Osteoblast (primary cell): ENCODE data around the gene LAMP5. TPM values are rescaled to one million over a fixed set of nuclear protein-coding genes. Genes with fewer than 3 reads are reported as not detected.

ENCODE experiments used
- DNase-seq: peaks from one replicate; pipeline ENCODE4 v3.0.0; 2011; ENCODE audit warnings: low spot score, mixed read lengths; ENCODE audit not compliant: insufficient read length; ENCODE audit errors: missing footprints
- H2AFZ ChIP-seq: 2 replicates; pipeline ENCODE4 v1.6.0; 2011; ENCODE audit warnings: mild to moderate bottlenecking, low read length
- H3K27ac ChIP-seq: 2 replicates; pipeline ENCODE4 v1.5.1; 2011; ENCODE audit warnings: mild to moderate bottlenecking, low read depth, low read length, moderate library complexity
- H3K27me3 ChIP-seq: 2 replicates; pipeline ENCODE4 v1.6.0; 2012; ENCODE audit warnings: mild to moderate bottlenecking, control low read depth, inconsistent platforms, low read length, moderate library complexity; ENCODE audit not compliant: insufficient read depth
- H3K36me3 ChIP-seq: 2 replicates; pipeline ENCODE4 v1.5.1; 2011; ENCODE audit warnings: mild to moderate bottlenecking, low read length, control low read depth, moderate library complexity; ENCODE audit not compliant: insufficient read depth
- H3K4me1 ChIP-seq: 2 replicates; pipeline ENCODE4 v1.5.1; 2011; ENCODE audit warnings: mild to moderate bottlenecking, low read length, control low read depth, moderate library complexity; ENCODE audit not compliant: insufficient read depth
- H3K4me2 ChIP-seq: 2 replicates; pipeline ENCODE4 v1.6.0; 2011; ENCODE audit warnings: mild to moderate bottlenecking, low read length; ENCODE audit not compliant: insufficient read depth
- H3K4me3 ChIP-seq: fragments of 200-600 bp; sonication (generic); 3 replicates; pipeline ENCODE4 v1.5.1; 2012; ENCODE audit warnings: mild to moderate bottlenecking, low read length, inconsistent platforms; ENCODE audit not compliant: insufficient read depth
- H3K79me2 ChIP-seq: 2 replicates; pipeline ENCODE4 v1.6.0; 2012; ENCODE audit warnings: mild to moderate bottlenecking, low read length, control low read depth, inconsistent platforms; ENCODE audit not compliant: insufficient read depth
- H3K9me3 ChIP-seq: 2 replicates; pipeline ENCODE4 v1.5.1; 2011; ENCODE audit warnings: low read depth, low read length, control low read depth
- H4K20me1 ChIP-seq: 2 replicates; pipeline ENCODE4 v1.6.0; 2012; ENCODE audit warnings: mild to moderate bottlenecking, low read length, control low read depth; ENCODE audit not compliant: insufficient read depth
- total RNA-seq: library from RNA; depleted of rRNA; stranded (reverse); fragments of >200 nt; gene quantifications from 2 replicates; pipeline ENCODE4 v1.2.3, GENCODE V29; 2012
- TF ChIP-seq, protein P1 (sequence below): IDR thresholded peaks from 2 replicates; pipeline ENCODE4 v1.5.1; 2011; ENCODE audit warnings: mild to moderate bottlenecking, low read depth, low read length, moderate library complexity; ENCODE audit errors: extremely low read depth

Gene LAMP5
- total RNA-seq, 1 donor = under 0.01 TPM

DNA sequence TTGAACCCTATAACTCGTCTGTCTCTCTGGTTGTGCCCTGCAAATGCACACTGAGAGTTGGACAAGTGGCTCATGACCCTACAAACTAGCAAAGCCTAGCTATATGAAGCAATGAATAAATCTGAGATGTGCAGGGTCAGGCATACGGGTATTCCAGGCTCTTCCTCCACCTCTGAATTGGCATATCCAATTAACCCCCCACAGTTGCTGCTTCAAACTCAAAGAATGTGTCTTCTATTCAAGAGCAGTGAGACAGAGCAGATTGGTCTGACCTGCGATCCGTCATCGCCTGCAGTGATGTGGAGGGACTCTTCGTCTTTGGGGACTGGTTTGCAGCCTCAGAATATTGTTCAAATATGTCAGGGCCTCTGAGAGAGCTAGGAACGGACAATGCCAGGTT lies 59.8 kb downstream of the LAMP5 start:
- TF ChIP-seq, protein P1, sequence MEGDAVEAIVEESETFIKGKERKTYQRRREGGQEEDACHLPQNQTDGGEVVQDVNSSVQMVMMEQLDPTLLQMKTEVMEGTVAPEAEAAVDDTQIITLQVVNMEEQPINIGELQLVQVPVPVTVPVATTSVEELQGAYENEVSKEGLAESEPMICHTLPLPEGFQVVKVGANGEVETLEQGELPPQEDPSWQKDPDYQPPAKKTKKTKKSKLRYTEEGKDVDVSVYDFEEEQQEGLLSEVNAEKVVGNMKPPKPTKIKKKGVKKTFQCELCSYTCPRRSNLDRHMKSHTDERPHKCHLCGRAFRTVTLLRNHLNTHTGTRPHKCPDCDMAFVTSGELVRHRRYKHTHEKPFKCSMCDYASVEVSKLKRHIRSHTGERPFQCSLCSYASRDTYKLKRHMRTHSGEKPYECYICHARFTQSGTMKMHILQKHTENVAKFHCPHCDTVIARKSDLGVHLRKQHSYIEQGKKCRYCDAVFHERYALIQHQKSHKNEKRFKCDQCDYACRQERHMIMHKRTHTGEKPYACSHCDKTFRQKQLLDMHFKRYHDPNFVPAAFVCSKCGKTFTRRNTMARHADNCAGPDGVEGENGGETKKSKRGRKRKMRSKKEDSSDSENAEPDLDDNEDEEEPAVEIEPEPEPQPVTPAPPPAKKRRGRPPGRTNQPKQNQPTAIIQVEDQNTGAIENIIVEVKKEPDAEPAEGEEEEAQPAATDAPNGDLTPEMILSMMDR = no peak
- H3K4me1 ChIP-seq = no peaks in the 10 kb centered on the region

DNA sequence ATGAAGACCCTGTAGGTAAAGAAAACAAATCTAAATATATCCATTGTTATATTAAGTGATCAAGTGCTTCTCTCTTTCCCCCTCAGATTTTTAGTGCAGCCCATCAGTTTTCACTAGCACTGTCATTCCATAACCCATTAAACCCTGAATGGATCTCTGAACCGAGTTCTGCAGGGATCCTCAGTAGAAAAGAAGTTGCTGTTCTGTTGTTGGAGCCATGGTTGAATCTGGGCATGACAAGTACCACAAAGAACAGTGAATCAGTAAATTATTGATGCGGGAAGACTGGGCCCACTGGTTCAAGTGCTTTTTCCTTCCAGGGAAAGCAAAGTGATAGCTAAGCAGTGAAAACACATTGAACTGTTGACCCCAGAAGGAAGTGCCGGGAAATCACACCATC lies 60.4 kb downstream of the LAMP5 start:
- Histone ChIP-seq H3K4me1 (no peaks in the 10 kb centered on the region), H3K4me3 (no peak overlapping the region)

More for the DNA sequence above, 59.8 kb downstream of the LAMP5 start:
- Histone ChIP-seq H3K4me3 (no peak overlapping the region), H2AFZ (no peak overlapping the region), H3K4me2 (no peak overlapping the region), H3K36me3 (no peaks in the 10 kb centered on the region), H3K27me3 (peaks cover 29% of the 10 kb centered on the region), H3K9me3 (no peaks in the 10 kb centered on the region), H3K27ac (no peak overlapping the region), H3K79me2 (no peaks in the 10 kb centered on the region), H4K20me1 (no peaks in the 10 kb centered on the region)
- peak; percentile 30 for DNase-seq

DNA sequence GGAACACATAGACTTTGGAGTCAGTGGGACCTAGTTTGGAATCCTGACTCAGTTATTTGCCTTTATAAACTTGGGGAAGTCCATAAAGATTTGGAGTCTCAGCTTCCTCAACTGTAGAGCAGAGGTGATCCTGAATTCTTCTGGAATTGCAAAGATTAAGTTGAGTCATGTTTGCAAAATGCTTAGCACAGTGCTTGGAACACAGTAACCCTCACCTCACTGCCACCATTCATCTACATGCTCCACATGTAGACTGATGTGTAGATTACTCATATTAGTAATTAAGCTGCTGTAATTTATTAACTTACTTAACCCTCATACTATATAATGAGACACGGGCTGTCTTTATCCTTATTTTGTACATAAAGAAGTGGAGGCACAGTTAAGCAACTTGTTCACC lies 61.4 kb downstream of the LAMP5 start:
- TF ChIP-seq, protein P1 = no peak
- Histone ChIP-seq H2AFZ (no peak overlapping the region), H3K4me3 (no peak overlapping the region), H3K4me2 (no peak overlapping the region), H3K36me3 (no peaks in the 10 kb centered on the region), H3K27ac (no peak overlapping the region), H3K4me1 (no peaks in the 10 kb centered on the region), H3K9me3 (no peaks in the 10 kb centered on the region), H3K79me2 (no peaks in the 10 kb centered on the region), H3K27me3 (peaks cover 26% of the 10 kb centered on the region), H4K20me1 (no peaks in the 10 kb centered on the region)
- no peak for DNase-seq

More for the DNA sequence above, 60.4 kb downstream of the LAMP5 start:
- Histone ChIP-seq H3K79me2 (no peaks in the 10 kb centered on the region), H3K4me2 (no peak overlapping the region), H4K20me1 (no peaks in the 10 kb centered on the region), H2AFZ (no peak overlapping the region), H3K9me3 (no peaks in the 10 kb centered on the region), H3K36me3 (no peaks in the 10 kb centered on the region), H3K27me3 (peaks cover 29% of the 10 kb centered on the region), H3K27ac (no peak overlapping the region)
- TF ChIP-seq, protein P1 = no peak
- no peak for DNase-seq

DNA sequence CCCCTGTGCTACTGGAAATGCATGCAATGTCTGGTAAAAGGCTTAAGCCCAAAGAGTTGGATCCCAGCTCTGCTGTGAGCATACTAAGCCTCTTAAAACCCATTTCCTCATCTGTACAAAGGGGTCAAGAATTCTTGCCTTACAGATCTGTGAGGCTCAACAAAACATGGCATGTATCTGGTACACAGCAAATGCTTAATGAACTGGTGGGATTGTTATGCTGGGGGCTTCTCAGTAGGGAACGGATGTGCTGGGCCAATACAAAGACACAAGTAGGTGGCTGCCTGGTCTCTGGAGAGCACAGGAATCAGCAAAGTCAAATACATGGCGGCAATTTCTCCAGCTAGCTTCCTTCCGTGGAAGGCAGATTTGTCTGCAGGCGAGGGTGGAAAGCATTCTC lies 62.3 kb downstream of the LAMP5 start:
- H4K20me1 ChIP-seq = no peaks in the 10 kb centered on the region
- H3K27me3 ChIP-seq = peaks cover 24% of the 10 kb centered on the region
- H3K36me3 ChIP-seq = no peaks in the 10 kb centered on the region
- H3K79me2 ChIP-seq = no peaks in the 10 kb centered on the region
- H2AFZ ChIP-seq = no peak overlapping the region
- no peak for DNase-seq
- H3K4me1 ChIP-seq = no peaks in the 10 kb centered on the region
- no peak overlapping the region for H3K27ac ChIP-seq
- no peaks in the 10 kb centered on the region for H3K9me3 ChIP-seq
- H3K4me3 ChIP-seq = no peak overlapping the region
- TF ChIP-seq, protein P1 = no peak
- H3K4me2 ChIP-seq = no peak overlapping the region
